HG03575 (cell line): Measurements from ENCODE around the gene SIGMAR1.

Experiments
- ATAC-seq: cut with Tn5 transposase; IDR thresholded peaks from one replicate; pipeline ENCODE4 v1.9.1; 2021; ENCODE audit not compliant: unreplicated experiment, insufficient number of reproducible peaks, low FRiP score; ENCODE audit errors: extremely low read depth

The SIGMAR1 gene

DNA sequence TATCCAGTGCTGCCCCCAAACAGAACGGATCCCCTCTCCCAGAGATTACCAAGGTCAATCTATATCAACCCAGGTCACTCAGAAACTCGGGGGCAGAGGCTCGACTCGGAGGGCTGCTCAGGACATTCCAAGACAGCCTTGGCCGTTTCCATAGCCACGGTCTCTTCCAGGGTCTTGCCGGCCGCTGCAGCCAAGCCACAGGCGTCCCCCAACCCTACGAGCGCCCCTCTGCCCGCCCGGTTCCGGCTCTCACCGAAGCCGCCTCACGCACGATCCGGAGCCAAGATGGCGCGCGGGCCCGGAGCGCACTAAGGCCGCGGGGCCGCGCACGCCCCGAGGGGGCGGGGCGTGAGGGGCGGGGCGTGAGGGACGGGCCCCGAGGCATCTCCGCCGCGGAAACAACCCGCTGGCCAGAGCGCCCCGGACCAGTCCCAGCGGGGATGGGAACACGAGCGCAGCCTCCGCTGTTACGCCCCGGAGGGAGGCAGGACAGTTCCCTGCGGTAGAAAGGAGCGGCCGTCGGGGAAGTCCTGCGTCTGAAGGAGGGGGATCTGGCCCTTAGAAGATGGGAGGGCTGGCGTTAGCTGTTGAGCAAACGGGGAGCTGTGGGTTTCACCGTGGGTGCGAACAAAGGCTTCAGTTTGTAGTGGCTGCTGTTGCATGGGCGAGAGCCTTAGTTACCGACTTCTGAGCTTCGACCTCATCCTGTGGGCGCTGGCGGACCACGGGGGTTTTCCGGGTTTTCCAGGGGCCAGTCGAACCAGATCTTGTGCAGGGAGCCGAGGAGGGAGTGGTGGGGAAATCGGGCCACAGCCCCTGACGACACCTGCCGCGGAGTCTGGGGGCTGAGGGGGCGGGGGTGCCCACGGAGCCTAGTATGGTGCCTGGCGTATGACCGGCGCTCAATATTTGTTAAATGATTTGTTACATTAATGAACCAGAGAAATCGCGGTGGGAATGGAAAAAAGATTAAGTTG lies 25.5 kb downstream of the SIGMAR1 start, which contains the start of gene RPP25L:
Gene RPP25L (minus strand): TSS at position 287 of the 977 bp plus-strand sequence. CDS start 801 bp downstream, outside the sequence.
- ATAC-seq, result no peak

DNA sequence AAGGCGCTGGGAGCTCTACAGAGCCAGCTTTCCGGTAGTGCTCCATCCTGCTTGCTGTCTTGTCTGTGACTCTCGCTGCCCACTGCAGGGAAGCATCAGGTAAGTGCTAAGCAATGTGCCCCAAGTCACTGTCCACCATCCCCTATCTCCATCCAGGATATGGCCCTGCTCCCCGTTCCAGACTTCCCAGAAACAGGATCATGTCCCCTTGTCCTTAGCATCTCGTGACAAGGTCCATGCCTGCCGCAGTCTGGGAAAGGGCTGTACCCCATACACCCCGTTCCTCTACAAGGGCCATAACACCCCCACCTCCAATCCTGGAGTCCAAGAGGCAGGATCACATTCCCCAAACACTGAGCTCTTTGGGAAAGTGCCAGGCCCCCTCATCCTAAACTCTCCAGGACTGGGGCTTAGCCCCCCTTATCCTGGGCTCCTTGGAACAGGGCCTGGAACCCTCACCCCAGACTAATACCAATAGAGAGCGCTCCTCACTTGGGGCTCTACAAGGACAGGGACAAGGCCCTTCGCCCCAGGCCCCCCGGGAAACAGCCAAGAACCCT lies 26.3 kb downstream of the SIGMAR1 start:
- ATAC-seq, result no peak

DNA sequence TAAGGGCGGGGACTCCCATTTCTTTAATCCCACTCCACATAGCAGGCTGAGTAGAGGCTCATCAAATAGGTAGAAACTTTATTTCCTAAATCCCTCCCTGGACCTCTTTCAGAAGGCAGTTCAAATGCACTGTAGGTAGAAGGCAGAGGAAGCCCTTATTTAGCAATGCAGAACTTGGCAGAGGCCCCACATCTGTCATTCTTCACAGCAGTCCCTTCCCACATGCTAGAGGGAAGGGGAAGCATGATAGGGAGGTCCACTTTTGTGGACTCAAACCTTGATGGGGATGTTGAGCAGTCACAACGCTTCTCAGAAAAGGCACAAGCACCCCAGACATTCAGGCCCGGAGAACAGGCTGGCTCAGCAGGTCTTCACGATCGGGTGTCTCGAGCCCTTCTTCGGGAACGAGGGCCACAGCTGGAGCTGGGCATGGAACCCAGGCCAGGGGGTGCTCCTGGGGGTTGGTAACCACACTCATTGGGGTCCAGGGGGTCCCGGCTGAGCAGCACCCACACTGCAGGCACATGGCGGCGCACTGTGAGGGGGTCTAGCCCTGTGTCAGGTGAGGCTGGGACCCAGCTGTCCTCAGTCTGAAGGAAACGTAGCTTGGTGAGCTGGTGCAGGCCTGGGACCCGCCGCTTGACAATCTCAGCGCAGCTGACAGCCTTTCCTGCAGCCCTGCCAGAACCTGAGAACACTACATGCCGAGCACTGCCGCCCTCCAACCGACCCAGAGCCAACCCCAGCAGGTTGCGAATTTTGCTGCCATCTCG lies 27.0 kb downstream of the SIGMAR1 start:
- ATAC-seq, result no peak

DNA sequence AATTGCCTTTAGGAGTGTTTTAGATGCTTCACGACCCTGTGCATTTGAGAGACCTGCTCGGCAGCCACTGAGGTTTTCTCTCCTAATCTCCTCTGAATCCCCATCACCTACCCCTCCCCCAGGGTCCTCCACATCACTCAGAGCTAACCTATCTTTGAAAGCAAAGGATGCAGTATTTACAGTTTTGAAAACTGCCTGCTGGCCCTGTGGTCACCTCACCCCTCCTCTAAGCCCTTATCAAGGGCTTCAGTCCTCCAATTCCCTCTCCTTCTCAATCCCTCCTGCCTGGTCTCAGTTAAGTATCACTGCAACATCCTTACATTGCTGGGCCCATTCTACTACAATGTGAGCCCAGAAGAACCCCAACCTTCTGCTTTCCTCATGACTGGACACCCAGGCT lies 30.3 kb downstream of the SIGMAR1 start:
- ATAC-seq, result no peak

DNA sequence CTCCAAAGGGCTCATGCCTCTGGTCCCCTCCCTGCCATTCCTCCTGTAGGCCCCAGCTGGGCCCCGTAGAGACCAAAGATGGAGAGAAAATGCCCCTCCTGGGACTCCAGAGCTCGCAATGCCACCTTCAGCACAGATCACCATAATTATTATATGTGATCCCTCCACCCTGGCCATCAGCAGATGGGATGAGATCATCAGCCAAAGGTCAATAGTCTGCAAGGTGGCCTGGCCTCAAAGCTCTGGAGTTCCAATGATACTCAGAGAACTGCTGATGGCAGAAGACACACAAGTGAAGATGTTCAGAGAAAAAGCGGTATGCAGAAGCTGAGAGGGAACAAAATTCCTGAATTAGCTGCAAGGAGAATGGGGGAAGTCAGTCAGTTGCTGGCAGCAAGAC lies 30.7 kb downstream of the SIGMAR1 start:
- no peak for ATAC-seq

DNA sequence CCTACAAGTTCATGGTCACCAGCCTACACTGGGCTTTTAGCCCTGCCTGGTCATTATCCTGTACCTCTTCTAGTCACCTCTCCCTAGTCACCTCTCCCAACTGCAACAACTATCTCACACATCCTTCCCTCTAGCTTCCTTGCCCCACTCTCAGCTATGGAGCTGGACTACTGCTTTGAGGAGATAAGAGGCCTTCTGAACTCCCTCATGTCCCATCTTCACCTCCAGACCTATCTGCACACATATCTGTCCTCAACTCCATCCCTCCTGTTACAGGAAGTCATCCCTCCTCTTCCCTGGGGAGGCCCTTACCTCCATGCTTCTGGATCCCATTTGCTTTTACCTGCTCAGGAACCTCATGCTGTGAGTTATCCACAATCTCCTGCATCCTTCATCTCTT lies 31.4 kb downstream of the SIGMAR1 start:
- no peak for ATAC-seq

DNA sequence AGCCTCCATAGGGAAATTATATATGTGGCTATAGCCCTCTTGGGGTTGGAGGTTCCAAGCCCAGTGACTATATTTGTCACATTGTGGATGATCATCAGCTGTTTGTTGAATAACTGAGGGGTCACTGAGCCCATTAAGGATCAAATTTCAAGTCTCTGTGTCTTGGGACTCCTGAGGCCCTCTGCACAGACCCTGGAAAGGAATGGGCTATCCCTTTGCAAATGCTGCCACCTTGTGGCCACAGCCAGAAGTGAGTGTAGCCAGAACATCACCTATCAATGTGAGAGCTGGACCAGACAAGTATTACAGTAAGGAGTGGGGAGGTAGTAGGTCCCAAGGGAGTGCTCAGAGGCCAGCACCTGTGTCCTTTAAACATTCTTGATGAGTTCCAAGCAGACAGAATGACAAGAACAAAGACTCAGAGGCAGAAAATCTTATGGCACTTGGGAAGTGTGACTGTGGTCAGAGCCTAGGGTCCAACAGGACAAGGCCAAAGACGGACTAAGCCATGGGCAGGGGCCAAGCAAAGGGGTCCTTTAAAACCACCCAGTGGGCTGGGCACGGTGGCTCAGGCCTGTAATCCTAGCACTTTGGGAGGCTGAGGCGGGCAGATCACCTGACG lies 33.9 kb downstream of the SIGMAR1 start:
- ATAC-seq, result no peak

DNA sequence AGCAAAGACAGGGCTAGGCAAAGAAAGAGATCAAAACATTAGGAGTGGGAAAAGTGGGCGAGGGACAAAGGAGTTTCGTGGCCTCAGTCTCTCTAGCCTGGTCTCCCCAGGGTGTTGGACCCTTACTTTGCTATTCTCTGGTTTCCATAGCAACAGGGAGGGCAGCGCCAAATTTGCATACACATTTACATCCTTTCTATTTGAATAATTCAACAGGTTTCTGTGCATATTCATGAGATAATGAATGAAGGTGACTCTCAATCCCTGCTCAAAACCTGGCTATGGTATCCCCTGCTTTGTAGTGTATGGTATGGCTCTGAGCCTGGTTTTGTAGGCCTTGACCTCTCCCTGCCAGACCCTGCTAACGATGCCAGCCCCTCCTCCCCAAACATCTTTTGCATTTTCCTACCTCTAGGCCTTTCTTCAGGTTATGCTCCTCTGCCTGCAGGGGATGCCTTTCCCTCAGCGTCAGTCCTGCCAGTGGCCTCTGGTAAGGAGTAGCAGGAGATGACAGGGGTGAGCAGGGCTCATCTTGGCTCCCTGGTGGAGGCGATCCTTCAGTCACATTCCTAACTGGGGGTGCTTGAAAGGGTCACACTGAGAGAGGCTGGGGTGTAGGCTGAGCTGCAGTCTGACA lies 35.5 kb downstream of the SIGMAR1 start:
- ATAC-seq, result no peak

DNA sequence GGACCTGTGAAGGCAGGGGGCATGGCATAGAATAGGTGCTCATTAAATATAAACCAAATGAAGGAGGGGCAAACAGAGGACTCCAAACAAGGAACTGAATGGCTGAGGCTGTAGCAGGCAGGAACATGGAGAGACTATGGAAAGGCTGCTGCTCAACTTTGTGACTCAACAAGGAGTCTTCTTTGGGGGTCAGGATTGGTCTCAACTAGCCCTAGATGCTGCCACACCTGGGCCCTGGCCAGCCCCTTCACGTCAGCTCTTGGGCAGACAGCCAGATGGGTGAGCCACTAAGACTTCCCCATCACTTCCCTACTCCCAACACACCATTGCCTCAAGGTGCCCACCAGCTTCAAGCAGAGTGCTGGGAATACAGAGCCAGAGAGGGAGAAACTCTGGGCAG lies 36.7 kb downstream of the SIGMAR1 start:
- ATAC-seq, result no peak

DNA sequence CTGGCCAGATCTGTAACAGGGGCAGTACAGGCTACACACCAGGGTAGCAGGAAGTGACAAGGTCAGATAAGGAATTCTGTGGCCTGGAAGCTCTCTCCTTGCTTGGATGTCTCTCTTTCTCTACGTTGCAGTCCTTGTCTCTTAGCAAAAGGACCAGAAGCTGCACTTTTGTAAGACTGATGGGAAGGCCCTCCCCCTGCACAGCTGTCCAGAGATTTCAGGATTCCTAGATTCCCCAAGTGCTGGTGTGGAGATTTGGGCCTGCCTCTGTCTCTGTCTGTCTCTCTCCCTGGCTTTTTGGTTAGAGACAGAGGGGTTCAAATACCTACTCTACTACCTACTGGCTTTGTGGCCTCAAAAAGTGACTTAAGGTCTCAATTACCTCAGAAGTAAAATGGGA lies 38.0 kb downstream of the SIGMAR1 start:
- ATAC-seq, result no peak

DNA sequence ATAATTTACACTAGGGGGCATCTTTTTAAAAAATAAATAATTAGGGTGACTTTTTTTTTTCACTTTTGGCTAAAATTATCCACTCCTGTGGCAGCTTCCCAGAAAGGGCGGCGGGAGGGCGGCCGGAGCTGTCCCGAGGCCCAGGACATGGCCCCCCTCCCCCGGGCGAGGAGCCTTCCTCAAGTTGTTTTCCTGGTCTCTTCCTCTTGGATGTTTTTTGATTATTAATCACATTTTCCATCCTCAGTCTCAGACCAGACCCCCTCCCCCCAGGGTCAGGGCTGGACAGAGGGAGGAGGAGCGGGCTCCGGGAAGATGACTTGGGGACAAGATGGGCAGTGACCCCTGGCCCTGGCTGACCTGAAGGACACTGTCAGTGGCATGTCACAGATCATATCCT lies 43.4 kb downstream of the SIGMAR1 start:
- no peak for ATAC-seq

DNA sequence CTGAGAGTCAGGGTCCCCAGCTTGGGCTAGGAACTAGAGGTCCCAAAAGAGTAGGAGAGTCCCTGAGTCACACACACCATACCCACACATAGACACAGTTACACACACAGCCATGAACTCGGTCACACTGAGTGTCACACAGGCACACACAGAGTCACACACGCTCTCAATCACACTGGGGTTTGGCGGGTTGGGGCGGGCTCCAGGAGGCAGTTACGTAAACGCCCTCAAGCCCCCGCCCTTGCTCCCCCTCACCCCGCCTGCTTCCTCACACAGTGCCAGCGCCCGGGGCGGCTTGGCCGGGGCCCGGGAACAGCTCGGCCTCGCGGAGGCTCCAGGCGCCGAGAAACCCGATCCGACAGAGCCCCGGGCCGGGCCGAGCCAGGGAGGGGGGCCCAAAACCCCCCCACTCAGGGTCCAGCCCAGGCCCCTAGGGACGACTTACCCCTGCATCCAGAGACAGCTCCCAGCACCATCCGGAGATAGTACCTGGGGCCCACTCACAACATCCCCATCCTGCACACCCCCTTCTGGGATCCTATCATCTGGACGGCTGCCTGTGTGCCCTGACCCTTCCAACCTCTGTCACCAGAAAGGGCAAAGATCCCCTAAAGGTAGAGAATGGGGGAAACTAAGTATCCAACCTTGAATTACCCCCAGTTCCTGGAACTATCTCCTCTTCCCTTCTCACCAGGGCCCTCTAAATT lies 44.5 kb downstream of the SIGMAR1 start:
- no peak for ATAC-seq

DNA sequence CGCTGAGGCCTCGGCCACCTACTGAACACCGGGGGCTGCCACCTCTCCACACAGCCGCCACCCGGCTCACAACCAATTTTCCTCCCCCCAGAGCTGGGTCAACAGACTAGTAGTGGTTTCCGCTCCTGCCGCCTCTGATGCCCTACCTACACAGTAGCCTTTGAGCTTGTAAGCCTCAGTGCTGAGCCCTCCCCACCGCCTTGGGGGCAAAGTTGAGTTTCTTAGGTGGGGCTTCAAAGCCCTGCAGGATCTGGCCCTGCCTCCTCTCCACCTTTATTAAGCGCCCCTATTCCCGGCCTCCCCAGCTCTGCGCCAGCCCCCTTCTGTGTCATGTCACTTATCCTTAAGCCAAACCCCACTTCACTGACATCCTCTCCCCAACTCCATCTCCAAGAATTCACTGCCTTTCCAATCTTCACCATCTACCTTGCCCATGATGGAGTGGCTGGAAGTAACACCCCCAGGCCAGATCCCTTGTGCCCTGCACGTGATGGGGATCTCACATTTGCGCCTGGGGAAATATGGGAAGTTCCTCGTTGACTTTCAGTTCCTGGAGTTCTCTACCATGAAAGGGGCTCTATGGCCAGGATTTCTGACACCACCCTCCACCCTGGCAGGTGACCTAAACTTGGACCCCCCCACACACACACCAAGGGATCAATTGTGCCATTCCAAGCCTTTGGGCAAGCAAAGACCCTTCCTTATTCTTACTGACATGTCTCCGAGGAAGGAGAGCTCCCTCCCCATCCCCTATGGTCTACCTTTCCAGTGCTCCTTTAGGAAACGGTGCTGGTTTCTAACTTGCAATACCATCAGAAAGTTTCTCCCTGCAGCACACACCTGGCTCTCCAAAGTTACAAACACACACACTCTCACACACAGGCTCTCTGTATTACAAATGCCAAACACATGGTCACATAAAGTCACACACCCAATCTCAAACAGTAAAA lies 45.4 kb downstream of the SIGMAR1 start:
- ATAC-seq, result no peak

DNA sequence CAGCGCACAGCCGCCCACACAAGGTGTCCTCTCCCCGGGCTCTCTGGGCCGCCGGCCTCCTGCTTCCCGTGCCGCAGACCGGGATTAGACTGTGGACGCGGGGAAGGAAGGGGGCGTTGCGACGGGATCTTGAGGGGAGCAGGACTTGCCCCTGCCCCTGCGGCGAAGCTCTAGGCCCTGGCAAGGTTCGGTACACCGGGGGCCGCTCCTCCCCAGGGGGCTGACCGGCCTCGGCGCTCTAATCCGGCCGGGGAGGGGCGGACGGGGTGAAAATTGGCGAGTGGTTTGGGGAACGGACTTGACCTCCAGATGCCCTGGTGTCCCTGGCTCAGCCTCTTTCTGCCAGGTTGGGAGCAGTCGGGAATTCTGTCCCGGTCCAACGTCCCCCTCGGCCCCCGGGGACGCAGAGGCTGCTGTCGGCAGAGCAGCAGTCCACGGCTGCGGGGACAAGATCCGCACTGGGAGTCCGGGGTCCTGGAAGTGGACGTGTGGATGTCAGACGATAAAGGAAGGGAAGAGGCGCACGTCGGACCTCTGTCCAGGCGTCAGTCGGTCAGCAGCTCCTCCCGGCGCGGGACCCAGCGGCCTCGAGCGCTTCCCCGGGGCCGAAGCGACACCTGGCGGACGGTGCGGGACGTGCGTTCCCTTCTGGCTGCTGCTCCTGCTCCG lies 46.2 kb downstream of the SIGMAR1 start:
- no peak for ATAC-seq

DNA sequence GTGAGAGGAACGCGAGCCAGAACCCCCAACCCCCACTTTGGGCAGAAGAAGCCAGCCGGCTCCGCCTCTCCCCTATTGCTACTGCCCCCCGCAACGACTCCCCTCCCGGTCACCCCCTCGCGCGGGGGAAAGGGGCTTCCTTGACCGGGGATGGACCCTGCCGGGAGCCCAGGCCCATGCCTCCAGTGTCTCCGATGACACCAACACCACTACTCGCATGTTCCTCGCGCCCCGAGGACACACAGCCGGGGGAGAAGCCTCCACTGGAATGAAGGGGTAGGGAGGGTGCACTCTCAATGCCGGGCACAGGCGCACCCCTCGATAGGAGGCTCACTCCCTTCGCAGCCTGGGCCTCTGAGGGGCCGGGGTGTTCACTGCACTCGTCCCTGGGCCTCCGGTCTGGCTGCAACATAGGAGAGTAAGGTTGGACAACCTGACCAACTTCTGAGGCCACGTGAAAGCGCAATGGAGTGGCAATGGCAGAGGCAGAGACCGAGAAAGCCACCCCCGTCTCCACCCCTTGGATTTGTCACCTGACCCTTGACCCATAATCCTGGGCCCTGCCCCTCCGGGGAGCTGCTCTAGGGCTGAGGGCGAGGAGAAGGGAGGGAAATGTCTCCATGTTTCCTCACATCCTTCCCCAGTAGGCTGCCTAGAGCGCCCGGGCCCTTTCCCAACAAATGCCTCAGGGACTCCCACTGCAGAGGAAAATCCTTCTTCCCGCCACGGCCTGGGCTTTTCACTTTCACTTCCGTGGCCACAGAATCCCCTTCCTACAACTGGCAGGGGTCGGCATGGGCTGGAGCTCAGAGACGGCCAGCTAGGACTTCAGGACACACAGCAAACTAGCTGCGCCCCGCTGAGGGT lies 47.0 kb downstream of the SIGMAR1 start:
- no peak for ATAC-seq
